Measurements from ENCODE around the gene UBE2O.
A peak's percentile ranks its signal among the peaks of the same experiment; 100 is the strongest.

UBE2O gene

GRCh38 chr17:76384987-76385891, 67.7 kb downstream of the UBE2O start:
- H3K4me3 ChIP-seq (ENCODE audit: low read depth, low read length): peak overlapping the region; percentile 54
- H3K27ac ChIP-seq (ENCODE audit: extremely low read depth, low read depth, low read length): peak overlapping the region; percentile 77; the same call in 1 of the 2 replicates
- ChIA-PET CTCF (interaction anchor here (0.5 to 4.7 kb wide), 31 partner anchors 10 to 418 kb away, joined by 3 to 68 read pairs (median 4); partner anchors contain the start of gene PRPSAP1), POLR2A (interaction anchor here (0.9 to 4.0 kb wide), 5 partner anchors 8 to 32 kb away, joined by 3 to 51 read pairs (median 4); partner anchors contain the start of gene PRPSAP1)
- no peaks in the 10 kb centered on the region for H3K9me3 ChIP-seq (ENCODE audit: control insufficient read depth, insufficient read depth, low read depth, low read length)
- peaks cover 8% of the 10 kb centered on the region; the same call in 1 of the 2 replicates for H3K4me1 ChIP-seq (ENCODE audit: control insufficient read depth, insufficient read depth, low read length)
- peaks cover 0 to 29% of the 10 kb centered on the region in 2 experiments; a peak in 2 of 3 replicates for H3K36me3 ChIP-seq (ENCODE audit: control insufficient read depth in 2 of 2, insufficient read depth in 1 of 2, low read length in 2 of 2)
- no peak for TF ChIP-seq AEBP2 (tag by site-specific recombination; IDR thresholded peaks at IDR 0.05; ENCODE audit: borderline replicate concordance)
- TF ChIP-seq ZSCAN30 (tag by site-specific recombination; IDR thresholded peaks at IDR 0.05): no peak; the same call in 1 of the 2 replicates
- TF ChIP-seq ZNF677 (tag by site-specific recombination; IDR thresholded peaks at IDR 0.05): no peak
- TF ChIP-seq ZNF335 (tag by site-specific recombination; conservative IDR thresholded peaks at IDR 0.05): peak; percentile 66
- 0 out of 2 replicates have a peak, but pooled peaks have one; percentile 36 for TF ChIP-seq ZNF580 (tag by site-specific recombination; IDR thresholded peaks at IDR 0.05)
- TF ChIP-seq ZNF184 (tag by site-specific recombination; IDR thresholded peaks at IDR 0.05): no peak
- TF ChIP-seq ZEB2 (tag by site-specific recombination; IDR thresholded peaks at IDR 0.05): no peak; the same call in none of the 2 replicates
- TF ChIP-seq ZNF658 (tag by site-specific recombination; IDR thresholded peaks at IDR 0.05): no peak
- TF ChIP-seq ZBTB6 (tag by site-specific recombination; IDR thresholded peaks at IDR 0.05): no peak
- no peak for TF ChIP-seq YY1 (tag by site-specific recombination; IDR thresholded peaks at IDR 0.05)
- TF ChIP-seq KLF9 (tag by site-specific recombination; IDR thresholded peaks at IDR 0.05; ENCODE audit: low read depth): peak; percentile 37; the same call in 1 of the 2 replicates
- TF ChIP-seq KLF7 (tag by site-specific recombination; IDR thresholded peaks at IDR 0.05; ENCODE audit: borderline replicate concordance): no peak
- TF ChIP-seq ZNF138 (tag by site-specific recombination; IDR thresholded peaks at IDR 0.05; ENCODE audit: borderline replicate concordance): no peak
- no peak for TF ChIP-seq ATF2 (tag by site-specific recombination; IDR thresholded peaks at IDR 0.05; ENCODE audit: low read depth)
- peak; percentile 87 for TF ChIP-seq BCL11A (tag by site-specific recombination; IDR thresholded peaks at IDR 0.05; ENCODE audit: low read depth)
- 0 out of 2 replicates have a peak, but pooled peaks have one; percentile 8 for TF ChIP-seq HOXC10 (CRISPR knock-in tag; IDR thresholded peaks at IDR 0.05)
- TF ChIP-seq GLI2 (tag by site-specific recombination; IDR thresholded peaks at IDR 0.05; ENCODE audit: borderline replicate concordance, low read depth): no peak
- no peak for TF ChIP-seq OVOL3 (tag by site-specific recombination; IDR thresholded peaks at IDR 0.05)
- no peak for TF ChIP-seq ZNF561 (tag by site-specific recombination; IDR thresholded peaks at IDR 0.05; ENCODE audit: borderline replicate concordance)
- TF ChIP-seq EGR2 (tag by site-specific recombination; IDR thresholded peaks at IDR 0.05; ENCODE audit: low read depth): no peak
- TF ChIP-seq SP2 (tag by site-specific recombination; IDR thresholded peaks at IDR 0.05): no peak
- TF ChIP-seq ZNF16 (tag by site-specific recombination; IDR thresholded peaks at IDR 0.05; ENCODE audit: low read depth): no peak
- no peak for TF ChIP-seq ZNF140 (tag by site-specific recombination; IDR thresholded peaks at IDR 0.05)
- TF ChIP-seq KLF1 (tag by site-specific recombination; IDR thresholded peaks at IDR 0.05): no peak
- TF ChIP-seq ZNF514 (tag by site-specific recombination; IDR thresholded peaks at IDR 0.05): no peak
- TF ChIP-seq GLIS2 (tag by site-specific recombination; IDR thresholded peaks at IDR 0.05): no peak; the same call in 1 of the 2 replicates
- no peak for TF ChIP-seq ZBTB1 (tag by site-specific recombination; IDR thresholded peaks at IDR 0.05)
- no peak for TF ChIP-seq ZNF610 (tag by site-specific recombination; IDR thresholded peaks at IDR 0.05; ENCODE audit: borderline replicate concordance)
- no peak for TF ChIP-seq HOXA7 (CRISPR knock-in tag; IDR thresholded peaks at IDR 0.05; ENCODE audit: borderline replicate concordance)
- TF ChIP-seq ZNF791 (tag by site-specific recombination; IDR thresholded peaks at IDR 0.05): no peak
- no peak for TF ChIP-seq ZNF585B (tag by site-specific recombination; IDR thresholded peaks at IDR 0.05)
- TF ChIP-seq ZNF302 (tag by site-specific recombination; IDR thresholded peaks at IDR 0.05; ENCODE audit: low read depth): no peak
- TF ChIP-seq MEIS1 (CRISPR knock-in tag; IDR thresholded peaks at IDR 0.05; ENCODE audit: borderline replicate concordance): no peak
- no peak for TF ChIP-seq ZNF37A (tag by site-specific recombination; IDR thresholded peaks at IDR 0.05)
- no peak for TF ChIP-seq ZNF544 (tag by site-specific recombination; IDR thresholded peaks at IDR 0.05)
